Upper lobe of left lung (tissue), 6 donors: ENCODE measurements around the gene SAFB. TPM values are rescaled to one million over a fixed set of nuclear protein-coding genes. Genes with fewer than 3 reads are reported as not detected.
A peak's percentile ranks its signal among the peaks of the same experiment; 100 is the strongest.

Source experiments
- ATAC-seq, 2 donors: fragments of 200-7000 bp; cut with Tn5 transposase; one replicate each; pipeline ENCODE4 v1.9.1; 2022; ENCODE audit warnings: mild to moderate bottlenecking in 2 of 2, moderate library complexity in 2 of 2; ENCODE audit not compliant: low FRiP score in 2 of 2
- DNase-seq, 2 donors: peaks; one replicate each; pipeline ENCODE4 v3.0.0-alpha.2; 2019 to 2020
- H3K27ac ChIP-seq, 4 donors: fragments of 200-600 bp; sonication (generic); one replicate each; pipeline ENCODE4 v1.5.1; 2016 to 2019
- H3K27me3 ChIP-seq, 4 donors: fragments of 200-600 bp; sonication (generic); one replicate each; pipeline ENCODE4 v1.5.1; 2017 to 2019
- H3K36me3 ChIP-seq, 4 donors: fragments of 200-600 bp; sonication (generic); one replicate each; pipeline ENCODE4 v1.5.1; 2016 to 2019
- H3K4me1 ChIP-seq, 4 donors: fragments of 200-600 bp; sonication (generic); one replicate each; pipeline ENCODE4 v1.5.1; 2018 to 2019
- H3K4me3 ChIP-seq, 4 donors: fragments of 200-600 bp; sonication (generic); one replicate each; pipeline ENCODE4 v1.5.1; 2017 to 2019; ENCODE audit warnings: mild to moderate bottlenecking in 2 of 4, moderate library complexity in 1 of 4
- H3K9me3 ChIP-seq, 4 donors: fragments of 200-600 bp; sonication (generic); one replicate each; pipeline ENCODE4 v1.5.1; 2018 to 2019
- EP300 ChIP-seq, 4 donors: sonication (generic); formaldehyde crosslinking; IDR thresholded peaks; one replicate each; pipeline ENCODE4 v1.5.1; 2017; ENCODE audit warnings: antibody characterized with exemption in 4 of 4, control low read depth in 2 of 4
- POLR2A ChIP-seq, 4 donors: fragments of 450-650 bp; IDR thresholded peaks; one replicate each; pipeline ENCODE4 v1.5.1; 2016 to 2017; ENCODE audit warnings: antibody characterized with exemption in 4 of 4, mild to moderate bottlenecking in 2 of 4
- POLR2AphosphoS5 ChIP-seq, 2 donors: sonication (generic); formaldehyde crosslinking; IDR thresholded peaks; one replicate each; pipeline ENCODE4 v1.5.1; 2017; ENCODE audit warnings: antibody characterized with exemption in 2 of 2
- WGBS, 2 donors: methylation state at CpG; one replicate each; pipeline ENCODE4 v1.1.5; 2017 to 2018; 5-methylcytosine and 5-hydroxymethylcytosine counted together
- total RNA-seq, 6 donors: library from RNA; depleted of rRNA in 4 of 6; stranded (reverse); fragments of >200 nt in 4 of 6; gene quantifications; one replicate each; pipeline versions ENCODE4 v1.1.0 to v1.2.1, GENCODE V29; 2016 to 2021
- TF ChIP-seq, protein P1 (sequence below), 6 experiments: fragments of 450-650 bp in 4 of 6; fragments of 200-600 bp in 2 of 6; sonication (generic) in 2 of 6; IDR thresholded peaks; one replicate each; pipeline ENCODE4 v1.5.1; 2016 to 2019; ENCODE audit warnings: antibody characterized with exemption in 6 of 6
- donor health status: DM: no; HTN: no; CAD: no; lungs with moderate emphysema.
- donor health status: DM: no; HTN: yes; CAD: no; lungs with severe emphysema.

The SAFB gene
- total RNA-seq, 6 donors from 2014 or later: 66.4 to 524 (median 113) TPM

DNA sequence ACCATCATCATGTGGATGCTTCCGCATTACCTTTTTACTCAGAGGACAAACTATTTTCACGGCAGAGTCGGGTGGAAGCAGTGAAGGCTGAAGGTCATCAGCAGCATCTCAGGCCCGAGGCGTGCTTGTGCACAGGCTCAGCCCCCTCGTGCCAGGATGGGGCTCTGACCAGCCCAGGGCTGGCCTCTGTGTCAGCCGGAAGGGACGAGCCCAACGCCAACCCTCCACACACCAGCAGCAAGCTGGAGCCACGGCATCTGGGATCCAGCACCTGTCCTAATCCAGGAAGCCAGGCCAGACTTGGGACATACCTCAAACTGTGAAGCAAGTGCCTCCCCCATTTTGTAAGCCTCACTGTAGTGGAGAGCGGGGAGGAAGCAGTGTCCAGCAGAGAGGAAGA, 46.3 kb downstream of the SAFB start:
- 81 to 100% methylated on average over 1 to 9 of the region's 11 CpGs for WGBS, 2 donors
- ATAC-seq (no peak), DNase-seq (peak in 1 of 2 donors; percentile 45)
- no peaks in the 10 kb centered on the region for H3K27me3 ChIP-seq
- no peak overlapping the region for H3K4me3 ChIP-seq
- no peak overlapping the region for H3K27ac ChIP-seq
- H3K4me1 ChIP-seq: no peaks in the 10 kb centered on the region
- TF ChIP-seq EP300 (IDR thresholded peaks at IDR 0.05): no peak
- no peak for TF ChIP-seq POLR2A (IDR thresholded peaks at IDR 0.05)
- no peak for TF ChIP-seq POLR2AphosphoS5 (IDR thresholded peaks at IDR 0.05)
- TF ChIP-seq, protein P1, sequence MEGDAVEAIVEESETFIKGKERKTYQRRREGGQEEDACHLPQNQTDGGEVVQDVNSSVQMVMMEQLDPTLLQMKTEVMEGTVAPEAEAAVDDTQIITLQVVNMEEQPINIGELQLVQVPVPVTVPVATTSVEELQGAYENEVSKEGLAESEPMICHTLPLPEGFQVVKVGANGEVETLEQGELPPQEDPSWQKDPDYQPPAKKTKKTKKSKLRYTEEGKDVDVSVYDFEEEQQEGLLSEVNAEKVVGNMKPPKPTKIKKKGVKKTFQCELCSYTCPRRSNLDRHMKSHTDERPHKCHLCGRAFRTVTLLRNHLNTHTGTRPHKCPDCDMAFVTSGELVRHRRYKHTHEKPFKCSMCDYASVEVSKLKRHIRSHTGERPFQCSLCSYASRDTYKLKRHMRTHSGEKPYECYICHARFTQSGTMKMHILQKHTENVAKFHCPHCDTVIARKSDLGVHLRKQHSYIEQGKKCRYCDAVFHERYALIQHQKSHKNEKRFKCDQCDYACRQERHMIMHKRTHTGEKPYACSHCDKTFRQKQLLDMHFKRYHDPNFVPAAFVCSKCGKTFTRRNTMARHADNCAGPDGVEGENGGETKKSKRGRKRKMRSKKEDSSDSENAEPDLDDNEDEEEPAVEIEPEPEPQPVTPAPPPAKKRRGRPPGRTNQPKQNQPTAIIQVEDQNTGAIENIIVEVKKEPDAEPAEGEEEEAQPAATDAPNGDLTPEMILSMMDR (IDR thresholded peaks at IDR 0.05): no peak
- H3K36me3 ChIP-seq: peaks cover 42 to 71% (median 63%) of the 10 kb centered on the region in 4 donors
- no peaks in the 10 kb centered on the region for H3K9me3 ChIP-seq

DNA sequence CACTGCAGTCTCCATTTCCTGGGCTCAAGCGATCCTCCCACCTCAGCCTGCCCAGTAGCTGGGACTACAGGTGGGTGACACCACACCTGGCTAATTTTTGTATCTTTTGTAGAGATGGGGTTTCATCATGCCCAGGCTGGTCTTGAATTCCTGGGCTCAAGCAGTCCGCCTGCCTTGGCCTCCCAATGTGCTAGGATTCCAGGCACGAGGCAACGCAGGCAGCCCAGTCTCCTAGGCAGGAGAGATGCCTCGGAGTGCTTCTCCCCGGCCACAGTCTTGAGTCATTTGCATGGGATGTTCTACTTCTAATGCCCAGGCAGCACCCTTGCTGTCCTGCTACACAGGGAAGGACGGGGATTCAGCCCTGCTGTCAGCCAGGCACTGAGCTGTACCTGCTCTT, 48.7 kb downstream of the SAFB start:
- Histone ChIP-seq H3K27me3 (no peaks in the 10 kb centered on the region), H3K27ac (no peak overlapping the region), H3K4me1 (no peaks in the 10 kb centered on the region), H3K9me3 (no peaks in the 10 kb centered on the region), H3K4me3 (no peak overlapping the region), H3K36me3 (peaks cover 24 to 47% (median 39%) of the 10 kb centered on the region in 4 donors)
- TF ChIP-seq, protein P1 (IDR thresholded peaks at IDR 0.05): no peak
- TF ChIP-seq EP300 (IDR thresholded peaks at IDR 0.05) (no peak), POLR2A (IDR thresholded peaks at IDR 0.05) (no peak), POLR2AphosphoS5 (IDR thresholded peaks at IDR 0.05) (no peak)
- ATAC-seq (no peak), DNase-seq (no peak)
- WGBS, 2 donors: 95 to 100% methylated on average over 4 to 7 of the region's 7 CpGs

DNA sequence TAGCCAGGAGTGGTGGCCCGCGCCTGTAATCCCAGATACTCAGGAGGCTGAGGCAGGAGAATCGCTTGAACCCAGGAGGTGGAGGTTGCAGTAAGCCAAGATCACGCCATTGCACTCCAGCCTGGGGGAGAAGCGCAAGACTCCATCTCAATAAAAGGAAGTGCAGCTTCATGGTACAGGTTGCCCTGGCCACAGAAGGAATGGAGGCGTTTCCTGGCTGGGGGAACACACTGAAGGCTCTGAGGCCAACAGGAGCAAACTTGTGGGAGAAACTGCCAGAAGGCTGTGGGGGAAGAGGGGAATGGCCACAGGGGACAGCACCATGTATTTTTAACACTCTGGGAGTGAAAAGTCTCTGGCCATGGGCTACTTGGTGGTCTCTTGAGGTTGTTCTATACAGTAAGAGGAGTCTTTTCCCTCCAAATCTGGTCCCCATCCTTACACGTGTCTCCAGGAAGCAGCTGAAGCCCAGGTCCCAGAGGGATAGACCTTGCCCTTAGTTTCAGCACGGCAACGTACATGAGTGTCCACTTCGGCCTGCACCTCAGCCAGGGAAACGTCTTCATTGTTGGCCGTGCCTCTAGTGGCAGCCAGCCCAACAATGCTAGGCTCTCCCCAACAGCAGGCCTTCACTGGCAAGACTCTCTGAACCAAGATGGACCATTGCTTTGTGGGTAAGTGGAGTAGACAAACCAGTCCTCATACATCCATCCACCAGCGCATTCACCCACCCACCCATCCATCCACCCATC, 50.0 kb downstream of the SAFB start:
- H3K27me3 ChIP-seq: no peaks in the 10 kb centered on the region
- H3K36me3 ChIP-seq: peaks cover 12 to 36% (median 28%) of the 10 kb centered on the region in 4 donors
- no peak overlapping the region for H3K4me3 ChIP-seq
- DNase-seq (no peak), ATAC-seq (no peak)
- H3K27ac ChIP-seq: no peak overlapping the region
- WGBS, 2 donors: 92 to 95% methylated on average over 12 to 13 of the region's 13 CpGs
- no peaks in the 10 kb centered on the region for H3K9me3 ChIP-seq
- H3K4me1 ChIP-seq: no peaks in the 10 kb centered on the region
- TF ChIP-seq, protein P1 (IDR thresholded peaks at IDR 0.05): no peak
- no peak for TF ChIP-seq POLR2A (IDR thresholded peaks at IDR 0.05)
- no peak for TF ChIP-seq EP300 (IDR thresholded peaks at IDR 0.05)
- no peak for TF ChIP-seq POLR2AphosphoS5 (IDR thresholded peaks at IDR 0.05)

DNA sequence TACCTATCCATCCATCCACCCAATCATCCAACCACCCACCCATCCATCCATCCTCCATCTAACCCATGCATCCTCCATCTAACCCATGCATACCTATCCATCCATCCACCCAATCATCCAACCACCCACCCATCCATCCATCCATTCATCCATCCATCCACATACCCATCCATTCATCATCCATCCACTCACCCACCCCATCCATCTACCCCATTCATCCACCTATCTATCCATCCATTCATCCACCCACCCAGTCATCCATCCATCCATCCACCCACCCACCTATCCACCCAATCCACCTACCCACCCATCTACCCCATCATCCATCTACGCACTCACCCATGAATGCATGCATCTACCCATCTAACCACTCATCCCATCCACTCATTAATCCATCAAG, 50.9 kb downstream of the SAFB start:
- Histone ChIP-seq H3K27ac (no peak overlapping the region), H3K27me3 (no peaks in the 10 kb centered on the region), H3K9me3 (no peaks in the 10 kb centered on the region), H3K36me3 (peaks cover 8 to 28% (median 21%) of the 10 kb centered on the region in 4 donors), H3K4me3 (no peak overlapping the region), H3K4me1 (no peaks in the 10 kb centered on the region)
- ATAC-seq (no peak), DNase-seq (no peak)
- TF ChIP-seq POLR2AphosphoS5 (IDR thresholded peaks at IDR 0.05) (no peak), EP300 (IDR thresholded peaks at IDR 0.05) (no peak), POLR2A (IDR thresholded peaks at IDR 0.05) (no peak)
- TF ChIP-seq, protein P1 (IDR thresholded peaks at IDR 0.05): no peak
- WGBS, 2 donors: 100% methylated on average over 1 of the region's 1 CpG

DNA sequence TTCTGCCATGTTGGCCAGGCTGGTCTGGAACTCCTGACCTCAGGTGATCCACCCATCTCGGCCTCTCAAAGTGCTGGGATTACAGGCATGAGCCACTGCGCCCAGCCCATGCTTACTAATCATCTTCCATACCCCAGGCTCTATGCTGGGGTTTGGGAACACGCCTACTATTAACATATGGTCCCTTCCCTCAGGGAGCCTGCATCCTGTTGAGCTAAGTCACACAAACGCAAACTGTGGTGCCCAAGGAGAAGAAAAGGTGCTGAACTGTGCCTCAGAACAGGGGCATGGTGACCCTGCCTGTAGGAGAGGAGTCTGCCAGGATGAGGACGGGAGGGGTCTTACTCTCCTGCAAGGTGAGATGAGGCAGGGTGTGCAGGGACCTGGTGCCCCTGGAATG, 51.8 kb downstream of the SAFB start:
- H3K36me3 ChIP-seq: peaks cover 0 to 18% (median 11%) of the 10 kb centered on the region in 4 donors
- no peaks in the 10 kb centered on the region for H3K9me3 ChIP-seq
- H3K4me3 ChIP-seq: no peak overlapping the region
- H3K27ac ChIP-seq: no peak overlapping the region
- ATAC-seq (no peak), DNase-seq (no peak)
- H3K27me3 ChIP-seq: no peaks in the 10 kb centered on the region
- WGBS, 2 donors: 90 to 93% methylated on average over 4 to 5 of the region's 5 CpGs
- TF ChIP-seq POLR2AphosphoS5 (IDR thresholded peaks at IDR 0.05) (no peak), EP300 (IDR thresholded peaks at IDR 0.05) (no peak), POLR2A (IDR thresholded peaks at IDR 0.05) (no peak)
- TF ChIP-seq, protein P1 (IDR thresholded peaks at IDR 0.05): no peak
- H3K4me1 ChIP-seq: peaks cover 8 to 9% (median 8%) of the 10 kb centered on the region in 4 donors
